Stimulated activated CD8-positive, alpha-beta memory T cell treated with anti-CD3 and anti-CD28 coated beads, Interleukin-4, amount 100 ng/mL, for 48 hours (primary cell): ENCODE measurements around the gene SUPT3H.
"Not testable (repeated sequence)": the region's sequence is repeated elsewhere in the genome, so short reads cannot be mapped to it uniquely, and the experiment has no call there.

Experiments
- DNase-seq: peaks from one replicate; pipeline ENCODE4 v3.0.0-alpha.2; 2020

The SUPT3H gene

DNA sequence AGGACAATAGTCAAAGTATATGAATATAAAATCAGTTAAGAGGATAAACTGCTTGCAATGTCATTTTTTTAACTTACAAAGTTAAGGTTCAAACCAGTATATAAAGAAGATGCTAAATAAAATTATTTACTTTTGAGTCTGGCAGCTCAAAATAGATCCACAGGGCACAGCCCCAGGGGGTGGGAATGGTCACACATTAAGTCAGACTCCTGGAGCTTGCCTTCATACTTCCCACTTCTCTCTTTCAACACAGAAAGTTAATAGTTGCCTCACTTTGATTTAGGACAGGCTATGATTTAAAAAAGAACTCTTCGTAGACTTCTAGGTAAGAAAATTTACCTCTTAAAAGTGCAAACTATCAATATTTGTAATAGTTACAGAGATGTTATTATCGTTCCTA, 207.9 kb downstream of the SUPT3H start:
- no peak for DNase-seq

DNA sequence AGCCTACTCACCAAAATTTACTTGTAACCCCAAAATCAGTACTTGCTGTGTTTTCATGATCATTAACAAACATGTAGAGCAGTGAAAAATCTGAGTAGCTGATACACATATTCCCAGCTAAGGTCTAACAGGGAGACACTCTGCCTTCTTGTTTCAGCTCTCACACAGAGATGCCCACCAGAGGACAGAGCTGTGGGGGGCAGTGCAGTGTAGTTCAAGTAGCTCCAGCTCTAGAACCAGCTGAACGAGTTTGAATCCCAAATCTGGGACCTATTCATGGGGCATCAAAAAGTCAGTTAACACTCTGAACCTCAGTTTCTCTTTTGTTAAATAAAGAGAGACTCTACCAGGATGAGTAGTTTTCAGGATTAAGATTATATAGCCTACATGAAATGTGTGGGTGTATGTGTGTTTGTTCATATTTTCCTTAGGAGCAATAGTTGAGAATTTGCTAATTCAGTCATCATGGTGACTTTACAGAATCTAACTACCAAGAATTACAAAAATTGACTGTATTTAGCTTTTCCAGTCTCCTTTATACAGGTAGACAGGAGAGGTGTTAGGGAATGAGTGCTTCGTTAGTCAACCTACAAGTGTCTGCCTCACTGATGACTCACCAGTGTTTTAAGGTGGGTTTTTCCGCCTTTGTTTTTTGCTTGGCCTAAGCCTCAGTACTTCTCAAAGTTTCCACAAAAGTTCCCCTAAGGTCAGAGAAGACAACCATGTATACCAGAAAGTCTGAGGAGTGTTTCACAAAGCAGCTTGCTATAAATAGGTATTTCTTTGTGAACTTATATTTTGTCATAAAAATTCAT, 213.6 kb downstream of the SUPT3H start:
- DNase-seq = no peak

DNA sequence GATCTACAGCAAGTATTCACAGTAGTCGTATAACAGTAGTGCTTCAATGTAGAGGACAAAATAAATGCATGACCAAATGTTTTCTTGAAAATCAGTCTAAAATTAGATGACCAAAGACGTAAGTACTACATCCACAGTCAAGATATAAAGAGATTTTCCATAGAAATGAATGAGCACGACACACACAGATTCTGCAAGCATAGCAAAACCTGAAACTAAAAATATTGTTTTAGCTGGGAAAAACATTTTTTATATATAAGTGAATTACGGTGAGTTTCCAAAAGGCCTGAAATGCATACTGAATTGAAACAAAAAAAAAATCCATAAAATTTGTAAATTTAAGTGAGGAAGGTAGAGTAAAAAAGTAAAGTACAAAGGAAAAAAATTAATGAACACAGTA, 217.4 kb downstream of the SUPT3H start:
- DNase-seq = no peak

DNA sequence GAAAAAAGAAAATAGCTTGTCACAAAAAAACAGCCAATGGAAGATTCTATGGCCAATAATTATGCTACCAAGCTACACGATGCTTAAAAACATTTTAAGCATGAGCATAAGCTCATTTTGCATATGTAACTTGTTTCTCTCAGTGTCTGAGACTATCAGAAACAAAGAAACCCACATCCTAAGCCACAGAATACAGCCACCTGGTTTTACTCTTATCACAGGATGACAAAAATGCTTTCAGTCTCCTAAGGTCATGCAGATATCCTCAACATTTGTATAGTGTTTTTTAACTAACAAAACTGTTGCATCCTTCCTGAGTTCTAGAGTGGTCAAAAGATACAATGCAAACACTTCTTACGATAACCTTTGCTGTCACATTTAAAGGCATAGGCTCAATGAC, 221.7 kb downstream of the SUPT3H start:
- DNase-seq = no peak

DNA sequence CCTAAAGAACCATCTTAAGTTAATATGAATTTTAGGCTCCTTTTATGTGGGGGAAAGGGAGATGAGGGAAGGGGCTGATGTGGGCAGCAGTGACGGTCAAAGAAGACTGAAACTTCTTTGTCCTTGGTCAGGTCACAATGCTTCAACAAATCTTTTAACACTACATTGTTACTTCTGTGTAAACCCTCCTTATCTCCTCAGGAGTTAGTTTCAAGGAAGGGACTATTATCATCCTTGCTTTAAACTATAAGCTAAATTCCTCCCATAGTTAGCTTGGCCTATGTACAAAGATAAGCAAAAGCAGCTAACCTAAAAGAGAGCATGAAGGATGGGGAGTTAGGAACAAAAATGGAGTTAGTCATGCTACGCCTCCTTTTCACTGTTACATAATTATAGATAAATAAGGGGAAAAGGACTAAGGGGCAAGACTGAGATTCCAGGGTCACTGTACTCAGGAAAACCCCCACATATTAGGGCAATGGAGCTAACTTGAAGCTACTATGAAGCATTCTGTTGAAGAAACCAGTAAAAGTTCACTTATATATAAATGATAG, 222.3 kb downstream of the SUPT3H start:
- DNase-seq = no peak

DNA sequence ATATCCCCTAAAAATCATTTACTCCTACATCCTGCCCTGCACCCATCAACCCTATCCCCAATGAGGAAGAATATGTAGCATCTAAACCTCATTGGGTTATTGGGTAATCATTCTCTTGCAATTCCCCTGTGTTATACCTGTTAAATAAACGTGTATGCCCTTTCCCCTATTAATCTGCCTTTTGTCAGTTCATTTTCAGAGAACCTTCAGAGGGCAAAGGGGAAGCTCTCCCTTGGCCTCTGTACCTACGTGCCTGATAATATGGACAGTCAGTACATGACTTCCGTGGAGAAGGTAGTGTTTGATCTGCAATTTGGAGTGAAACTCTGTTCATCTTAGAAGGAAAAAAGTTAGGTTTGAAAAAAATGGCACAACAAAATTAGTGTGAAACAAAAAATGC, 223.1 kb downstream of the SUPT3H start:
- no peak for DNase-seq

DNA sequence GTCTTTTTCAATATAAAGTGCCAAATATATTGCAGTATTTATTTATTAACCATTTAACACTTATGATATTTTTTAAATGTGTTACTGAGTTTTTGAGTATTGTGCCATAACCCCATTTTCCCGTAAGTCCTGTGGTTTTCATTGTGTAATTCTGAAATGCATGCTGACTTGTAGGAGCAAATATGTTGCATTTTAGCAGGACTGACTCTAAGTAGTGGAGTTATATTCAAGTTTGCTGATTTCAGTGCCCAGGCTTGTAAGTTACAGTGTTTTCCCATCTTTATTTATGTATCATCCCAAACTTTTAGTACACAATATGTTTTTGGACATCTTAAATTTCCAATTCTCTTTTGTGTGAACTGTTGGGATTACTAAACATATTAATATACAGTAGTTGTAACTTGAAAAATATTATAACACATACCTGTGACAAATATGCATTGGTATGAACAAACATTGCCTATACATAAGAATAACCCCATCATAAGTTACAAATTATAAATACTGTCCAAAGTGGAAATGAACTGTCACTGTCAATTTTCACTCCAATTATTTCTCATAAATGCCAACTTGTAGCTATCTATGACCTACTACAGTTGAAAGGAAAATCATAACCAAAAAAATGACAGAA, 228.9 kb downstream of the SUPT3H start:
- DNase-seq = no peak

DNA sequence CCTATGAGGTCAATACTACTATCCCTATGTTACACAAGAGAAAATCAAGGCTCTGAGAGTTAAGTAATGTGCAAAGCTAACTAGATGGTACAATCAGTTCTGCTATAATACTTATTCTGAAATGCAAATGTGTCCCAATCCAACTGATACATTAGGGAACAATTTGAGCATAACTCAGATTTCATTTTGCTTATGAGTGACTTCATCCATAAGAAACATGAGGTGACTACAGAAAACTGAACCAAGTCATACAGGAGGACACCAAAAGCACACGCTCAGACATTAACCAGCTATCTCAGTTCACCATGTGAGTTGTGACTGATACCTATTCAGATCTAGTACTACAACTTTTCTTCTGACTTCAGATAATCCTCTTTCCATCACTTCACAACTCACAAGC, 229.5 kb downstream of the SUPT3H start:
- no peak for DNase-seq

DNA sequence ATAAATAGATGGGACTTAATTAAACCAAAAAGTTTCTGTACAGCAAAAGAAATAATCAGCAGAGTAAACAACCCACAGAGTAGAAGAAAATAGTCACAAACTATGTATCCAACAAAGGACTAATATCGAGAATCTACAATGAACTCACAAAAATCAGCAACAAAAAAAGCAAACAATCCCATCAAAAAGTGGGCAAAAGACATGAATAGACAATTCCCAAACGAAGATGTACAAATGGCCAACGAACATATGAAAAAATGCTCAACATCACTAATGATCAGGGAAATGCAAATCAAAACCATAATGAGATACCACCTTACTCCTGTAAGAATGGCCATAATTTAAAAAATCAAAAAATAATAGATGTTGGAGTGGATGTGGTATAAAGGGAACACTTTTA, 232.1 kb downstream of the SUPT3H start:
- DNase-seq = not testable (repeated sequence)

DNA sequence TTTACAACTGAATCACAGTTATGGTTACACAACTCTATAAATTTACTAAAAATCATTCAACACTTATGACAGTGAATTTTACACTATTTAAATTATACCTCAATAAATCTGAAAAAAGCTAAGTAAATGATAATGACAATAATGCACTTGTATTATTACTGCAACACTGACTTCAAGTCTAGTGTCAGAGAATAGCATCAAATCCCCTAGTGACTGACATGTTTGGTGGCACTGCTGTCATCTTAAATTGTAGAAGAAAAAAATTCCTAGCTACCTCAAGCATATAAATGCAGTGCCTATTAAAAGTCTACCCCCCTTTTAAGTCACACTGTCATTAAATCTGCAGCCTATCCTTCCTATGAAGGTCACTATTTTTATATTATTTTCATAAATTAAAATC, 239.0 kb downstream of the SUPT3H start:
- DNase-seq = no peak

DNA sequence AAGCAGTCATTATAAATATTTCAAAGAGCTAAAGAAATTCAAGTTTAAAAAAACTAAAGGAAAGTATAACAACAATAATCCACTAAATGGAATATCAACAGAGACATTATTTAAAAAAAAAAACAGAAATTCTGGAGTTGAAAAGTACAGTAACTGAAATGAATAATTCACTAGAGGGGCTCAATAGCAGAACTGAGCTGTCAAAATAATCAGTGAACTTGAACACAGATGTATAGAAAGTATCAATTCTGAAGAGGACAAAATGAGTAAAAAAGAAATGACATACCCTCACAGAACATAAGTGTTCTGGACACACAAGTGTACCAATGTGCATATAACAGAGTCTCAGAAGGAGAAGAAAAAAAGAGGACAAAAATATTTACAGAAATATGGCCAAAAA, 241.2 kb downstream of the SUPT3H start:
- no peak for DNase-seq

DNA sequence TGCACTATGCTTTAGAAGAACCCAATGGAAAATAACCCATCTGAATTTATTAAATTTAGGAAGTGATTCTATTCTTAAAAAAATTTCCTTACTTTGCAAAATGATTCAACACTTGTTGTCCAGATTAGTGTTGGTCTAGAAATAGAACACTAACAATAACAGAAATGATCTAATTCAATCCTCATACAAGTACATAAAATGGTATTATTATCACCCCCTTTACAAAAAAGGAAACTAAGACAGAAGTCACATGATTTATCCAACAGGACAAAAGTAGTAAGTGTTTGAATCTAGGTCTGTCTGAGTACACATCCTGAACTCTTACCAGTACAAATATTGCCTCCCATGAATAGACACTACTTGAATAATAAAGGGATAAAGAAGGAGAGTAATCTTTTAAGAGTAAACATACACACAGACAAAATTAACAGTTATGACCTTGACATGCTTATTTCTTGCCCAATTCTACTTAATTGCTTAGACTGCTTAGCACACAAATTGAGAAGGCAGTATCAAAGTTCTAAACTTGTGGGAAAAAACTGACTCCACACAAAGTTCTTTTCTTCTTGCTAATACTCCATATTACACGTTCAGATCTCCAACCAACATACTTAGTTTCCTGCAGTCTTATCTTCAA, 245.0 kb downstream of the SUPT3H start:
- no peak for DNase-seq

DNA sequence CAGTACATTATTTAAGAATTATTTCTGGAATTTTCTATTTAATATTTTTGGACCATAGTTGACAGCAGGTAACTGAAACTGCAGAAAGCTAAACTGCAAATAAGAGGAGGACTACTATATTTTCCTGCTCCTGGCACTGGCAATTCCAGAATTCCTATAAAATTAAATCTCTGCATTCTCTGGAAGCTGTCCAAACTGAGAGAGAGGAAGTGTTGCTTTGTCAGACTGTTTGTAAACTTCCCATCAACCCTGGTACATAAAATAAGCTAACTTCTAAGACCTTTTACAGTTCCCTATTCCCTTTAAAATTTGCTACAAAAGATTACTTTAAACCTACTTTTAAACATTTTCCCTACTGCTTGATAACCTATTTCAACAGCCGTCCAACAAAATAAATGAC, 245.7 kb downstream of the SUPT3H start:
- no peak for DNase-seq

DNA sequence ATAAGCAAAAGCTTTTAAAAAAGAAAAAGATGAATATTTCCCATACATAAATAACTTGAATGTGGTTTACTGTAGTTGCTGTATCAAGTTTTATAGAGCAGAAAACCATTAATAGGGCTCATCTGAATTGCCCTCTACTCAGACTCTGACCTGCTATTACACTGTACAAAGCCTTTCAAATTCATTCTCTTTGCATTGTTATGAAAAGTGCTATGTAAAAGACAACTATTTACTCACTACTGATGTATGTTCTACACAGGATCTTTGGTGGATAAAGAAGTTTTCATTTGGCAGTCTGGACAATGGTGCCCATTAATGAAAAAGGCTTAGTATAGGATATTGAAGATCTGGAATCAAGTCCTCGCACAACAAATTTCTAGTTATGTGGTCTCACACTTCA, 248.7 kb downstream of the SUPT3H start:
- DNase-seq = no peak

DNA sequence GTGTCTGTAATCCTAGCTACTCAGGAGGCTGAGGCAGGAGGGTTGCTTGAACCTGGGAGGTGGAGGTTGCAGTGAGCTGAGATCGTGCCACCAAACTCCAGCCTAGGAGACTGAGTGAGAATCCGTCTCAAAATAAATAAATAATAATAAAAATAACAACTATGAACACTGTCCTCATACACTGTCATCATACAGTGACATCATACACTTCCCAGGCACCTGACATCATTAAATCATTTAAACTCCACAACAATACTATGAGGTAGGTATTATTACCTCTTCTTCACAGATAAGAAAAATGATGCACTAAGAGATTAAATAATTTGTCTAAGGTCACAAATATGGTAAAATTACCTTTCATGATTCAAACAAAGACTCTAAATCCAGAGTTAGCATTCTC, 250.5 kb downstream of the SUPT3H start:
- DNase-seq = no peak

DNA sequence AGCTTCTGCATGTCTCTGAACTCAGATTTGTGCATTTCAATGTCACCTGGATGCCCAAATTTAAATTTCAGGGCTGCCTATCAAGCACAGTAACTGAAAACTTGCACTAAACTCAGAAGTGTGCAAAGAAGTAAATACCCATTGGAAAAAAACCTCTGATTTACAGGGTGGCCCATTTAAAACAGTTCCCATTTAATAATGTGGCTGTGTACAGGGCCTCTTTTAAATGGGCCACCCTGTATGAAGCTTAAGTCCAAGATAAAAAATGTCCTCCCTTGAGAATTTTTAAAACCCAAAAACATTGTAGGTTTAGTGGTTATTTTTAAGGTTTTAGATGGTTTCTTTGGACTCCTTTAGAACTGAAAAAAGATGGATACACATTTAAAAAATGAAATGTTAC, 251.7 kb downstream of the SUPT3H start:
- no peak for DNase-seq

DNA sequence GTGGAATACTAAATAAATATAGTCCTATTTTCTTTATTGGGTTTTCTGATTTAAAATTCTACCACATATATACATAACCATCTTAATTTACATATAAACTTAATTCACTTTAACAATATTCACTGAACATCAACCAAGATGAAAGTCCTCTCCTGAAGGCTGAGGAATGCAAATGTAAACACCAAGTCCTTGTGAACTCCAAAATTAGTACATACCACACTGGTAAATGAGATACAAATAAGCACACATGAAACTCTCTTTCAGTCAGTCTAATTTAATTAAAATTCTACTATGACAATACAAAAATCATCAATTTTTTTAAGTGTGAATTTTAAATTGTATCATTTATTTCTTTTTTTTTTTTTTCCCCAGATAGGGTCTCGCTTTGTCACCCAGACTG, 254.7 kb downstream of the SUPT3H start:
- DNase-seq = no peak

DNA sequence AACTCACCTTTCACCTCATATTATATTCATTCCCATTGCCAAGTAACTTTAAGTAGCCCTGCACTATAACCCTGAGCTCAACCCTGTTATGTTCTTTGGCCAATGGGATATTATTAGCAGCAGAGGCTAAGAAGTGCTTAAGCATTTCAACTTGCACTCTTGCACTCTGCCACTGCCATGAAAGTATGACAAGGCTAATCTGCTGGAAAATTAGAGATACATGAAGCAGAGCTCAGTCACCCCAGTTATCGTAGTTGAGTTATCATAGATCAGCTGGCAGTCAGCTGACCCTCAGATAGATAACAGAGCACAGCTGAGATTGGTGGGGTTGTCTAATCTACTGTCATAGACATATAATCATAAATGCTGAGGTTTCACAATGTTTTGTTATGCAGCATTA, 259.0 kb downstream of the SUPT3H start:
- DNase-seq = no peak

DNA sequence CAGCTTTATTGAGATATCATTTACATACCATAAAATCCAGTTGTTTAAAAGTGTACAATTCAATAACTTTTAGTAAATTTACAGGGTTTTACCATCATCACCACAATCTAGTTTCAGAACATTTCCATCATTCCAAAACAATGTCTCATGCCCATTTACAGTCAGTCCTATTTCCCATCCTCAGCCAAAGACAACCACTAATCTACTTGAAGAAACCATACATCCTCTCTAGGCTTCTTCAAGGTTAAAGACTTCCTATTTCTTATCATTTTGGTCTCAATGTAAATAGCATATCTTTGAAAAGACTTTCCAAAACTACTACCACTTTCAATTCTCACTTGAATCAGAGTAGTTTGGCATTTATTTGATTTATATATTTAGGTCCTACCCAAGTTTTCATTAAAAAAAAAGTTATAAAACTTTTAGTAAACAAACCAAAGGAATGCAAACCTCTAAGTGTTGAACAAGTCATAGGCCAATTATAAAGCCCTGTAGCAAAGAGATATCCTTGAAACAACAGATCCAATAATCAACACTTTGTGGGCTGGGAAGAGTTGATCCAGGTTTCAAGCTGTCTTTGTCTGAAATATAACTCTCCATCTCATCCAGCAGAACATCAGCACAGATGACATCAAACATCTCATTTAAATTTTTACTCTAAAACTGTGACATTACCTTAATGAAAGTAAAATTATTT, 260.9 kb downstream of the SUPT3H start:
- DNase-seq = no peak

DNA sequence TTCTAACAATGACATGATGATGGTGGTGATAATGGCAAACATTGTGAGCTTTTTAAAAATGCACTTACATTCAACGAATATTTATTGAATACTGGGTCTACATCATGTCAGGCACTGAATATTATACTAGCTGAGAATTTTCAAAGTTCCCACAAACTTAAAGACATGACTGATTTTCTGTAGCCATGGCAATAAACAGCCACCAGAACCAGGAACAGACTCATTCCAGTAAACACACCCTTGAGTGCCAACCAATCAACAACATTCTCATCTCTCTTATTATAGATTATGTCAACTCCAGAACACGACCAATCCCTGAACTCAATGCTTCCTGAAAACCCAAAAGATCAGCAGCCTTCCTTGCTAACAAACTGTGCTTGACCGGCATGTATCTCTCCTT, 262.0 kb downstream of the SUPT3H start:
- DNase-seq = no peak

DNA sequence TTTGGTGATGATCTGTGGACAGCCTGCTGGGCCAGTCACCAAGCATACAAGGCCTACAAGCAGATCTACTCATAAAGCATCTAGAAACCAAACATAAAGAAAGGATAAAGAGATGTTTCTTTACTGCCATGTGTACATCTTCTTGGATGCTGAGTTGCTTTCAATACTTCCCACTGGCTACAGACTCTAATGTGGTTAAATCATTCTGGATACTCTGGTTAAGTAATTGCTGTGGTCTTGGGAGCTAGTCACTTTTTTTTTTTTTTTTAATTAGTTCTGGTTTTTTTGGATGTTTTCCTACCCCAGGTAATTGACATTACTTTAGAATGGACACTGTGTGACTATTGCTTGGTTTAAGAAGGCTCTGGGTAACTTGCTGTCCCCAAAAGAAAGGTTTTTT, 265.0 kb downstream of the SUPT3H start:
- DNase-seq = no peak

DNA sequence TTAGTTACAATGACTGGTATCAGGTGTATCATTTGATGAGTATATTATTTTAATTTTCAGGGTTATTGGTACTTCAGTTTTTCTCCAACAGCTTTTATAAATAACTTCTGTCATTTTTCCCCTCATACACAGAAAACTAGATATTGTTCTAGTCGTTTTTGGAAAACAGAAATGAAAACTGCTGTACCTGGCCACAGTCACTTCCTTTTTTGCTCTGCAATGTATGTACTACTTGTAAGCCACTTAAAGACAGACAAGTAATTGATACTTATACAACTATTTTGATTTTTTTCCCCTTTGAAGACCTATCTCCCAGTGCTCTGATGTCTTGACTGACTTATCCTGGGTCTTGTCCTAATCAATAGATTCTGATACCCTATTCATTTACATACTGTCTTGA, 268.2 kb downstream of the SUPT3H start:
- no peak for DNase-seq

DNA sequence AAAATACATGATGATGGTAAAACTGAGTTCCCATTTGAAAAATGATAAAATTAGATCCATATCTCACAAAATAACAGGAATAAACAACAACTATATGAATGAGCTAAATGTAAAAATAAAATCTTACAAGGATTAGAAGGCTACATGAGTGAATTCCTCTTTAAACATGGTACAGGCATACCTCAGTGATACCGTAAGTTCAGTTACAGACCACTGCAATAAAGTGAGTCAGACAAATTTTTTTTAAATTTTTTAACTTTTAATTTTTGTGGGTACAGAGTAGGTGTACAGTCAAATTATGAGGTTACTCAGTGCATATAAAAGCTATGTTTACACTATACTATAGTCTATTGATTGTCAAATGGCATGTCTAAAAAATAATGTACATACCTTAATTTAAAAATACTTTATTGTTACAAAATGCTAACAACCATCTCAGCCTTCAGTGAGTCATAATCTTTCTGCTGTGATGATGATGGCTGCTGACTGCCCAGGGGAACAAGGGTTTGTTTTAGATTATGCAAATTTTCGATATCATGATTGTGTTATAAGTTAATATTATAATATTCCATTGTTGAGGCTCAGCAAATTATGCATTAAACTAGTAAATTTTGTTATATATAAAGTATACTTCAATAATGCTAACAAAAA, 272.4 kb downstream of the SUPT3H start:
- DNase-seq = no peak
